Pons (tissue), 1 donor: ENCODE results near the gene COPE.

Source experiments
- DNase-seq: peaks from one replicate; pipeline ENCODE4 v3.0.0-alpha.2; 2016; ENCODE audit warnings: low spot score

COPE gene

DNA sequence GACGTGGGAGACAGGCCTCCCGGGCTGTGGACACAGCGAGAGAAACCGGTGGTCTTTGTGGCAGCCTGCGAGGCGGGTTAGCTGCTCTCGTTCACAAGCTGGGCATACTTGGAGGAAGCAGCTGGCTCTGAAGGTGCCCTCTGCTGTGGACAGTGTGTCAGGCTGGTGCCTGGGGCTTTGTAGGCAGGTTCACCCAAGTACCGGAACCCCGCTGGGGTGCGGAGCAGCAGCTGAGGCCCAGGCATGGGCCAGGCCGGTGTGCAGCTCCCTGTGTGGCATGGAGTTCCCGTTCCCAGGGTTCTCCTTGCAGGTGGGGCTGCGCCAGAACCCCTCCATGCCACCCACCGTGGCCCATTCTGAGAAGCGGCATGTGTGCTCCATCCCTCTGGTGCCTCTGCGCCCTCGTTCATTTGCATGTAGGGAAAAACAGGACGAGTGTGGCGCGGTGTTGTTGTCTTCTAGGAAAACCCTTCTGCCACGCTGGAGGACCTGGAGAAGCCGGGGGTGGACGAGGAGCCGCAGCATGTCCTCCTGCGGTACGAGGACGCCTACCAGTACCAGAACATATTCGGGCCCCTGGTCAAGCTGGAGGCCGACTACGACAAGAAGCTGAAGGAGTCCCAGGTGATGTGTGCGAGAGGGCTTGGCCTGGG lies 67.4 kb downstream of the COPE start:
- DNase-seq: no peak

DNA sequence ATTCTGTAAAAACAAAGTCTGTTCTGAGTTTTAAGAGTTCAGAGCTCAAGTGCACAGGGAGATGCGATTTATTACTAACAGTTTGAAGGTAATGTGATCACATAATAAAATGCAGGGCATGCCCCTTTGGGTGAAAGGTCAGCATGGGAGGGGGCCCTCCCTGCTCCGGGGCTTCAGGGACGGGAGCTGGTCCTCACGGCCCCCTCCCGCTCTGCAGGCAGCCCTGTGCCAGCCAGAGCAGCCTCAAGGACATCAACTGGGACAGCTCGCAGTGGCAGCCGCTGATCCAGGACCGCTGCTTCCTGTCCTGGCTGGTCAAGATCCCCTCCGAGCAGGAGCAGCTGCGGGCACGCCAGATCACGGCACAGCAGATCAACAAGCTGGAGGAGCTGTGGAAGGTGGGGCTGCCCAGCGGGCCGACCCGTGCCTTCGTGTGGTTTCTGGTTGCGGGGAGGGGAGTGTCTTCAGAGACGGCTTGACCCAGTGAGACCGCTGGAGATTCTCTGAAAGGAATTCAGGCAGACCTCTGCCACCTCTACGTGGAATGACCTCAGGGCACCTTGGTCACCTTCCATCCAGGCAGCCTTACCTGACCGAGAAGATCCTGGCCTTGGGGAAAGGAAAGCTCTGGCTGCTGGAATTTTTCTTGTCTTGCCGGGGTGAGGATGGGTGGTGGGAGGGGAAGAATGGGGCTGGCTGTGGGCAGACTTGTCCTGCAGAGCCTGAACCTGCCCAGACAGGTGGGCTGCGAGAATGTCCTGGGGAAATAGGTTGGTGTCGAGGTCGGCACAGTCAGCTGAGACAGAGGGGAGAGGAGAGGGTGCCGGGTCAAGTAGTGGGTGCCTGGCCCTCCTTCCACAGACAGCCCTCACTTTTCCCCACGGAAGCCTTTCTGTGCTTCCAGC lies 68.5 kb downstream of the COPE start:
- DNase-seq: no peak

DNA sequence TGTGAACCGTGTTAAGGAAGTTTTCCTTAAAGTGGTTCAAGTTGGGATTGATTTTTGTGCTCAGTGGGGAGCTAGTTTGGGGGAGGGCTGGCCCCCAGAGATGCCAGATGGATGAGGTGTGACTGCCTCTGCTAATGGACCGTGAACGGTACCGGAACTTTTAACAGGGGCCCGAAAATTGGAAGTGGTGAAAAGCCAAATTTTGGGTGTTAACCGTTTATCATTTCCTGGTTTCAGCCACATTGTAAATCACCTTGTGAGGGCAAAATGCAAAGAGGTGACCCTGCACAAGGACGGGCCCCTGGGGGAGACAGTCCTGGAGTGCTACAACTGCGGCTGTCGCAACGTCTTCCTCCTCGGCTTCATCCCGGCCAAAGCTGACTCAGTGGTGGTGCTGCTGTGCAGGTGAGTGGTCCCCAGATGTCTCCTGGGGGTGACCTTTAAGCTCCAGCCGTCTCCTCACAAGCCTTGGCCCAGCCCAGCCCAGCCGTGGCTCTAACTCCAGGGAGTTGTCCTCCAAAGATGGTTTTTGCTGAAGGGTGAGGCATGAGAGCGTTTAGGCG lies 69.3 kb downstream of the COPE start:
- DNase-seq: no peak
